SK-N-SH (cell line): ENCODE results near the gene OR5K3. TPM values are rescaled to one million over a fixed set of nuclear protein-coding genes. Genes with fewer than 3 reads are reported as not detected.

ENCODE experiments used
- CTCF ChIA-PET: fragments of 300-600, 350-600 bp; formaldehyde crosslinking; extraction: SDS; loops from one replicate; lab custom pipeline; 2021; lab: Yijun Ruan, JAX
- POLR2A ChIA-PET: fragments of 350-600 bp; sonication (Branson Sonifier 250); formaldehyde crosslinking; extraction: SDS; loops from one replicate; lab custom pipeline; 2020; ENCODE audit warnings: antibody characterized with exemption, inconsistent platforms; lab: Yijun Ruan, JAX
- DNase-seq: peaks from one replicate; pipeline ENCODE4 v3.0.0; 2012
- H2AFZ ChIP-seq: fragments of 200-600 bp; sonication (generic); 2 replicates; pipeline ENCODE4 v1.8.1; 2016; ENCODE audit warnings: antibody characterized with exemption, mild to moderate bottlenecking, low read depth
- H3F3A ChIP-seq: fragments of 200-600 bp; sonication (generic); replicated peaks from 2 replicates; pipeline ENCODE3; 2016; ENCODE audit warnings: antibody characterized with exemption, mild to moderate bottlenecking; ENCODE audit not compliant: insufficient read depth
- H3K27ac ChIP-seq, 2 experiments: fragments of 200-500 bp in 1 of 2; fragments of 200-600 bp in 1 of 2; sonication (Bioruptor generic) in 1 of 2; sonication (generic), shearing (Covaris generic) in 1 of 2; 2 replicates each; pipeline versions ENCODE4 v1.5.1 to v1.6.1; 2014 to 2016; ENCODE audit warnings: low read depth in 2 of 2, inconsistent platforms in 1 of 2, low read length in 1 of 2, mild to moderate bottlenecking in 1 of 2, mixed read lengths in 1 of 2
- H3K27me3 ChIP-seq: fragments of 200-600 bp; sonication (generic), shearing (Covaris generic); 2 replicates; pipeline ENCODE4 v1.6.1; 2016; ENCODE audit warnings: mixed run types; ENCODE audit not compliant: insufficient read depth
- H3K36me3 ChIP-seq, 2 experiments: fragments of 200-500 bp in 1 of 2; fragments of 200-600 bp in 1 of 2; sonication (Bioruptor generic) in 1 of 2; sonication (generic) in 1 of 2; replicated peaks in 1 of 2; 2 replicates each; pipeline versions ENCODE3 to v1.5.1; 2014 to 2016; ENCODE audit warnings: low read length in 1 of 2, mild to moderate bottlenecking in 1 of 2; ENCODE audit not compliant: insufficient read depth in 2 of 2, control insufficient read depth in 1 of 2
- H3K4me1 ChIP-seq, 2 experiments: fragments of 200-500 bp in 1 of 2; fragments of 200-600 bp in 1 of 2; sonication (Bioruptor generic) in 1 of 2; sonication (generic), shearing (Covaris generic) in 1 of 2; 2 replicates each; pipeline versions ENCODE4 v1.5.1 to v1.6.1; 2014 to 2016; ENCODE audit warnings: low read depth in 1 of 2, low read length in 1 of 2, mixed run types in 1 of 2; ENCODE audit not compliant: insufficient read depth in 2 of 2, control insufficient read depth in 1 of 2
- H3K4me2 ChIP-seq: fragments of 200-600 bp; sonication (generic), shearing (Covaris generic); 2 replicates; pipeline ENCODE4 v1.6.1; 2017; ENCODE audit warnings: mixed run types
- H3K4me3 ChIP-seq, 2 experiments: fragments of 200-500 bp in 1 of 2; fragments of 200-600 bp in 1 of 2; sonication (Bioruptor generic) in 1 of 2; sonication (generic), shearing (Covaris generic) in 1 of 2; 2 replicates each; pipeline versions ENCODE4 v1.5.1 to v1.8.1; 2014 to 2016; ENCODE audit warnings: low read depth in 2 of 2, inconsistent platforms in 1 of 2, low read length in 1 of 2, mild to moderate bottlenecking in 1 of 2, mixed read lengths in 1 of 2, moderate library complexity in 1 of 2
- H3K79me2 ChIP-seq: fragments of 200-600 bp; sonication (generic); 2 replicates; pipeline ENCODE4 v1.8.1; 2017; ENCODE audit warnings: mild to moderate bottlenecking; ENCODE audit not compliant: insufficient read depth
- H3K9ac ChIP-seq: fragments of 200-600 bp; sonication (generic); 2 replicates; pipeline ENCODE4 v1.6.1; 2017; ENCODE audit warnings: mixed run types
- H3K9me2 ChIP-seq: fragments of 200-600 bp; sonication (generic); 2 replicates; pipeline ENCODE4 v1.6.1; 2017; ENCODE audit warnings: mixed run types
- H3K9me3 ChIP-seq: fragments of 200-600 bp; sonication (generic); 2 replicates; pipeline ENCODE4 v1.6.1; 2017; ENCODE audit warnings: mixed run types, mild to moderate bottlenecking, moderate library complexity
- H4K20me1 ChIP-seq: fragments of 200-600 bp; sonication (generic); 2 replicates; pipeline ENCODE4 v1.6.1; 2017; ENCODE audit warnings: mild to moderate bottlenecking, mixed run types; ENCODE audit not compliant: insufficient read depth
- CHD2 ChIP-seq: fragments of 150-350 bp; IDR thresholded peaks from 2 replicates; pipeline ENCODE4 v1.6.1; 2018; ENCODE audit warnings: low read length; ENCODE audit not compliant: partially characterized antibody
- ELF1 ChIP-seq: IDR thresholded peaks from 2 replicates; pipeline ENCODE4 v1.4.0; 2012
- FOSL2 ChIP-seq: IDR thresholded peaks from 2 replicates; pipeline ENCODE4 v1.4.0; 2012; ENCODE audit warnings: low read depth, mild to moderate bottlenecking, moderate library complexity, borderline replicate concordance
- MEF2A ChIP-seq: IDR thresholded peaks from 2 replicates; pipeline ENCODE4 v1.4.0; 2012; ENCODE audit warnings: low read depth, borderline replicate concordance
- NFIC ChIP-seq: IDR thresholded peaks from 2 replicates; pipeline ENCODE4 v1.4.0; 2012; ENCODE audit warnings: borderline replicate concordance
- RCOR1 ChIP-seq: fragments of 150-350 bp; IDR thresholded peaks from 2 replicates; pipeline ENCODE4 v1.6.1; 2017; ENCODE audit warnings: antibody characterized with exemption, low read length
- RFX5 ChIP-seq: IDR thresholded peaks from 2 replicates; pipeline ENCODE4 v1.6.1; 2012; ENCODE audit warnings: mild to moderate bottlenecking, improper control_type of control experiment, low read length
- SIN3A ChIP-seq: IDR thresholded peaks from 2 replicates; pipeline ENCODE4 v1.6.1; 2012; ENCODE audit warnings: low read depth, mild to moderate bottlenecking, low read length, moderate library complexity, borderline replicate concordance
- TAF1 ChIP-seq: IDR thresholded peaks from 2 replicates; pipeline ENCODE4 v1.6.1; 2012; ENCODE audit warnings: low read depth, mild to moderate bottlenecking, low read length, moderate library complexity, borderline replicate concordance
- YY1 ChIP-seq: IDR thresholded peaks from 2 replicates; pipeline ENCODE4 v1.4.0; 2012; ENCODE audit warnings: low read depth, mild to moderate bottlenecking
- WGBS: methylation state at CpG from one replicate; pipeline ENCODE4 v1.1.6; 2017; ENCODE audit warnings: low lambda C conversion rate; 5-methylcytosine and 5-hydroxymethylcytosine counted together
- polyA plus RNA-seq, 3 experiments: library from polyadenylated mRNA; depleted of rRNA; stranded (reverse); fragments of >200 nt; gene quantifications; 2 replicates each; pipeline ENCODE4 v1.2.3, GENCODE V29; 2012
- TF ChIP-seq, protein P1 (sequence below): IDR thresholded peaks from 2 replicates; pipeline ENCODE4 v1.4.0; 2012; ENCODE audit warnings: low read depth
- TF ChIP-seq, protein P2 (sequence below): fragments of 200-600 bp; sonication (generic); IDR thresholded peaks from 2 replicates; pipeline ENCODE4 v1.6.1; 2017; ENCODE audit warnings: antibody characterized with exemption, mild to moderate bottlenecking, moderate library complexity
- TF ChIP-seq, protein P3 (sequence below): IDR thresholded peaks from 2 replicates; pipeline ENCODE4 v1.6.1; 2012; ENCODE audit warnings: mild to moderate bottlenecking, low read depth, low read length, moderate library complexity
- TF ChIP-seq, protein P4 (sequence below): fragments of 150-350 bp; IDR thresholded peaks from 2 replicates; pipeline ENCODE4 v1.6.1; 2017; ENCODE audit warnings: antibody characterized with exemption, low read length, low read depth, borderline replicate concordance

The OR5K3 gene
- polyA plus RNA-seq, 1 of the 3 experiments (the other 2 are of a cell fraction), result not detected

DNA sequence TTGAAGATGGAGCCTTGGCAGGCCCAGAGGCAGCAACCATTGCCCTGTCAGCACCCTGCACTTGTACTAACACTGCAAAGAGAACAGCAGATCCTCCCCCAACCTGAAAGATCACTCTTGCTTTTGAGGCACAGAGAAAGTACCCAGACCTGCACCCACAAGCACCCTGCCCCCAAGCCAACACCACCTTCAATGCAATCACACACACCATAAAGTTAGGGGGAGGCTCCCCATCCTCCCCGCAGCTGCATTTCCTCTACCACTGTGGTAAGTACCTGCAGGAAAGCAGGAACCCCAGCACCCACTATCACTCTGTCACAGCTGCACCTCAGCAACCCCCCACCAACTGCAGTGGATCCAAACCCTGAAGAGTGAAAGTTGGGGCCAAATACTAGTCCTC, 12.0 kb downstream of the OR5K3 start:
- H3K9ac ChIP-seq, result no peak overlapping the region
- WGBS, result 0% methylated on average over 1 of the region's 1 CpG
- CTCF ChIA-PET, result no interaction called here

DNA sequence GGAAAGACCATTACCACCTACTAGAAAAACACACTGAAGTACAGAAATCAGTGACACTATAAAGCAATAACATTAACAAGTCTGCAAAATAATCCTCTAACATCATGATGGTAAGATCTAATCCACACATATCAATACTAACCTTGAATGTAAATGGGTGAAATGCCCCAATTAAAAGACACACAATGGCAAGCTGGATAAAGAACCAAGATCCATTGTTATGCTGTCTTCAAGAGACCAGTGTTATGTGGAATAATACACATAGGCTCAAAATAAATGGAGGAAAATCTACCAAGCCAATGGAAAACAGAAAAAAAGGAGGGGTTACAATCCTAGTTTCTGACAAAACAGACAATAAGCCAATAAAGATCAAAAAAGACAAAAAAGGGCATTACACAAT, 13.5 kb downstream of the OR5K3 start:
- Histone ChIP-seq H2AFZ (no peak overlapping the region), H3K9ac (no peak overlapping the region), H3K4me2 (no peak overlapping the region), H3K4me3 (no peak overlapping the region), H3K79me2 (no peaks in the 10 kb centered on the region), H4K20me1 (no peaks in the 10 kb centered on the region), H3K27ac (no peak overlapping the region), H3K36me3 (no peaks in the 10 kb centered on the region), H3K27me3 (no peaks in the 10 kb centered on the region), H3K9me2 (no peaks in the 10 kb centered on the region), H3F3A (no peaks in the 10 kb centered on the region), H3K4me1 (no peaks in the 10 kb centered on the region), H3K9me3 (no peaks in the 10 kb centered on the region)
- TF ChIP-seq TAF1 (no peak), YY1 (no peak), RCOR1 (no peak), MEF2A (no peak), FOSL2 (no peak)
- TF ChIP-seq, protein P1, sequence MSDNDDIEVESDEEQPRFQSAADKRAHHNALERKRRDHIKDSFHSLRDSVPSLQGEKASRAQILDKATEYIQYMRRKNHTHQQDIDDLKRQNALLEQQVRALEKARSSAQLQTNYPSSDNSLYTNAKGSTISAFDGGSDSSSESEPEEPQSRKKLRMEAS, result no peak
- TF ChIP-seq, protein P2, sequence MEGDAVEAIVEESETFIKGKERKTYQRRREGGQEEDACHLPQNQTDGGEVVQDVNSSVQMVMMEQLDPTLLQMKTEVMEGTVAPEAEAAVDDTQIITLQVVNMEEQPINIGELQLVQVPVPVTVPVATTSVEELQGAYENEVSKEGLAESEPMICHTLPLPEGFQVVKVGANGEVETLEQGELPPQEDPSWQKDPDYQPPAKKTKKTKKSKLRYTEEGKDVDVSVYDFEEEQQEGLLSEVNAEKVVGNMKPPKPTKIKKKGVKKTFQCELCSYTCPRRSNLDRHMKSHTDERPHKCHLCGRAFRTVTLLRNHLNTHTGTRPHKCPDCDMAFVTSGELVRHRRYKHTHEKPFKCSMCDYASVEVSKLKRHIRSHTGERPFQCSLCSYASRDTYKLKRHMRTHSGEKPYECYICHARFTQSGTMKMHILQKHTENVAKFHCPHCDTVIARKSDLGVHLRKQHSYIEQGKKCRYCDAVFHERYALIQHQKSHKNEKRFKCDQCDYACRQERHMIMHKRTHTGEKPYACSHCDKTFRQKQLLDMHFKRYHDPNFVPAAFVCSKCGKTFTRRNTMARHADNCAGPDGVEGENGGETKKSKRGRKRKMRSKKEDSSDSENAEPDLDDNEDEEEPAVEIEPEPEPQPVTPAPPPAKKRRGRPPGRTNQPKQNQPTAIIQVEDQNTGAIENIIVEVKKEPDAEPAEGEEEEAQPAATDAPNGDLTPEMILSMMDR, result no peak
- no peak for DNase-seq
- POLR2A ChIA-PET, result no interaction called here
- CTCF ChIA-PET, result no interaction called here

More for the DNA sequence above, 12.0 kb downstream of the OR5K3 start:
- H3K4me3 ChIP-seq, result no peak overlapping the region
- no peak overlapping the region for H2AFZ ChIP-seq
- no peaks in the 10 kb centered on the region for H3K79me2 ChIP-seq
- H3K36me3 ChIP-seq, result no peaks in the 10 kb centered on the region
- no peak for TF ChIP-seq ELF1
- no peak for TF ChIP-seq RCOR1
- TF ChIP-seq SIN3A, result no peak
- no peak for TF ChIP-seq CHD2
- TF ChIP-seq NFIC, result no peak
- TF ChIP-seq RFX5, result no peak
- TF ChIP-seq, protein P3, sequence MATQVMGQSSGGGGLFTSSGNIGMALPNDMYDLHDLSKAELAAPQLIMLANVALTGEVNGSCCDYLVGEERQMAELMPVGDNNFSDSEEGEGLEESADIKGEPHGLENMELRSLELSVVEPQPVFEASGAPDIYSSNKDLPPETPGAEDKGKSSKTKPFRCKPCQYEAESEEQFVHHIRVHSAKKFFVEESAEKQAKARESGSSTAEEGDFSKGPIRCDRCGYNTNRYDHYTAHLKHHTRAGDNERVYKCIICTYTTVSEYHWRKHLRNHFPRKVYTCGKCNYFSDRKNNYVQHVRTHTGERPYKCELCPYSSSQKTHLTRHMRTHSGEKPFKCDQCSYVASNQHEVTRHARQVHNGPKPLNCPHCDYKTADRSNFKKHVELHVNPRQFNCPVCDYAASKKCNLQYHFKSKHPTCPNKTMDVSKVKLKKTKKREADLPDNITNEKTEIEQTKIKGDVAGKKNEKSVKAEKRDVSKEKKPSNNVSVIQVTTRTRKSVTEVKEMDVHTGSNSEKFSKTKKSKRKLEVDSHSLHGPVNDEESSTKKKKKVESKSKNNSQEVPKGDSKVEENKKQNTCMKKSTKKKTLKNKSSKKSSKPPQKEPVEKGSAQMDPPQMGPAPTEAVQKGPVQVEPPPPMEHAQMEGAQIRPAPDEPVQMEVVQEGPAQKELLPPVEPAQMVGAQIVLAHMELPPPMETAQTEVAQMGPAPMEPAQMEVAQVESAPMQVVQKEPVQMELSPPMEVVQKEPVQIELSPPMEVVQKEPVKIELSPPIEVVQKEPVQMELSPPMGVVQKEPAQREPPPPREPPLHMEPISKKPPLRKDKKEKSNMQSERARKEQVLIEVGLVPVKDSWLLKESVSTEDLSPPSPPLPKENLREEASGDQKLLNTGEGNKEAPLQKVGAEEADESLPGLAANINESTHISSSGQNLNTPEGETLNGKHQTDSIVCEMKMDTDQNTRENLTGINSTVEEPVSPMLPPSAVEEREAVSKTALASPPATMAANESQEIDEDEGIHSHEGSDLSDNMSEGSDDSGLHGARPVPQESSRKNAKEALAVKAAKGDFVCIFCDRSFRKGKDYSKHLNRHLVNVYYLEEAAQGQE, result no peak
- TF ChIP-seq YY1, result no peak
- TF ChIP-seq, protein P4, sequence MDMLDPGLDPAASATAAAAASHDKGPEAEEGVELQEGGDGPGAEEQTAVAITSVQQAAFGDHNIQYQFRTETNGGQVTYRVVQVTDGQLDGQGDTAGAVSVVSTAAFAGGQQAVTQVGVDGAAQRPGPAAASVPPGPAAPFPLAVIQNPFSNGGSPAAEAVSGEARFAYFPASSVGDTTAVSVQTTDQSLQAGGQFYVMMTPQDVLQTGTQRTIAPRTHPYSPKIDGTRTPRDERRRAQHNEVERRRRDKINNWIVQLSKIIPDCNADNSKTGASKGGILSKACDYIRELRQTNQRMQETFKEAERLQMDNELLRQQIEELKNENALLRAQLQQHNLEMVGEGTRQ, result no peak
- no peak overlapping the region for H3K4me2 ChIP-seq
- no peak overlapping the region for H3K27ac ChIP-seq
- POLR2A ChIA-PET, result no interaction called here
- no peaks in the 10 kb centered on the region for H3K4me1 ChIP-seq
- H3K27me3 ChIP-seq, result no peaks in the 10 kb centered on the region
- H3K9me3 ChIP-seq, result no peaks in the 10 kb centered on the region
- H3F3A ChIP-seq, result no peaks in the 10 kb centered on the region
- no peaks in the 10 kb centered on the region for H4K20me1 ChIP-seq
- H3K9me2 ChIP-seq, result no peaks in the 10 kb centered on the region
- DNase-seq, result no peak
